Keratinocyte (primary cell): Measurements from ENCODE around the gene SERTAD2. TPM values are rescaled to one million over a fixed set of nuclear protein-coding genes. Genes with fewer than 3 reads are reported as not detected.

ENCODE experiments used
- DNase-seq: peaks from one replicate; pipeline ENCODE4 v3.0.0-alpha.2; 2011; ENCODE audit warnings: low read depth, missing footprints, low spot score
- FAIRE-seq: peaks from 2 replicates; lab custom pipeline; 2011; peaks lifted over from hg19 to GRCh38; lab: Jason Lieb, UNC
- H2AFZ ChIP-seq: 2 replicates; pipeline ENCODE4 v1.6.0; 2012; ENCODE audit warnings: low read length, control low read depth, inconsistent platforms; ENCODE audit not compliant: control insufficient read depth
- H3K27ac ChIP-seq: 2 replicates; pipeline ENCODE4 v1.5.1; 2011; ENCODE audit warnings: low read length; ENCODE audit not compliant: control insufficient read depth, insufficient read depth
- H3K27me3 ChIP-seq: 3 replicates; pipeline ENCODE4 v1.6.0; 2011; ENCODE audit warnings: low read length; ENCODE audit not compliant: control insufficient read depth, insufficient read depth; ENCODE audit errors: extremely low read depth
- H3K36me3 ChIP-seq, 2 experiments: 2 replicates in 1 of 2; 3 replicates in 1 of 2; pipeline ENCODE4 v1.5.1; 2011; ENCODE audit warnings: low read length in 2 of 2, mild to moderate bottlenecking in 1 of 2; ENCODE audit not compliant: control insufficient read depth in 2 of 2, insufficient read depth in 2 of 2; ENCODE audit errors: extremely low read depth in 1 of 2
- H3K4me1 ChIP-seq: 3 replicates; pipeline ENCODE4 v1.5.1; 2011; ENCODE audit warnings: low read length; ENCODE audit not compliant: control insufficient read depth, insufficient read depth; ENCODE audit errors: extremely low read depth
- H3K4me2 ChIP-seq: 3 replicates; pipeline ENCODE4 v1.6.0; 2011; ENCODE audit warnings: low read depth, low read length; ENCODE audit not compliant: control insufficient read depth, insufficient read depth; ENCODE audit errors: extremely low read depth
- H3K4me3 ChIP-seq, 3 experiments: fragments of 200-600 bp in 1 of 3; sonication (generic) in 1 of 3; 2 replicates in 2 of 3; 3 replicates in 1 of 3; pipeline ENCODE4 v1.5.1; 2011 to 2016; ENCODE audit warnings: low read length in 3 of 3, mild to moderate bottlenecking in 3 of 3, control low read depth in 2 of 3, inconsistent platforms in 1 of 3, low read depth in 1 of 3, mixed read lengths in 1 of 3, mixed run types in 1 of 3, moderate library complexity in 1 of 3; ENCODE audit not compliant: control insufficient read depth in 2 of 3, insufficient read depth in 2 of 3; ENCODE audit errors: extremely low read depth in 1 of 3
- H3K79me2 ChIP-seq: 2 replicates; pipeline ENCODE4 v1.6.0; 2012; ENCODE audit warnings: low read length; ENCODE audit not compliant: control insufficient read depth, insufficient read depth
- H3K9ac ChIP-seq: 3 replicates; pipeline ENCODE4 v1.6.0; 2011; ENCODE audit warnings: low read length; ENCODE audit not compliant: control insufficient read depth, insufficient read depth; ENCODE audit errors: extremely low read depth
- H3K9me1 ChIP-seq: 3 replicates; pipeline ENCODE4 v1.6.0; 2011; ENCODE audit warnings: low read length; ENCODE audit not compliant: control insufficient read depth, insufficient read depth; ENCODE audit errors: extremely low read depth
- H3K9me3 ChIP-seq: 2 replicates; pipeline ENCODE4 v1.5.1; 2012; ENCODE audit warnings: low read depth, low read length; ENCODE audit not compliant: control insufficient read depth
- H4K20me1 ChIP-seq: 3 replicates; pipeline ENCODE4 v1.6.0; 2011; ENCODE audit warnings: low read length; ENCODE audit not compliant: control insufficient read depth, insufficient read depth; ENCODE audit errors: extremely low read depth
- EZH2 ChIP-seq: IDR thresholded peaks from one replicate; pipeline ENCODE4 v1.6.1; 2012; ENCODE audit warnings: inconsistent platforms, mild to moderate bottlenecking, low read length, moderate library complexity
- dilution Hi-C: fragments of 300-500 bp; cut with MboI; formaldehyde crosslinking; loops from one replicate; pipeline ENCODE4 v1.7.0; 2020; ENCODE audit warnings: low sequenced_read_pairs; ENCODE audit not compliant: extremely low pct_ligation_motif_present
- polyA plus RNA-seq, 5 experiments: library from polyadenylated mRNA; depleted of rRNA in 3 of 5; stranded (reverse) in 3 of 5; stranded (forward) in 1 of 5; unstranded in 1 of 5; fragments of >200 nt; gene quantifications; 1 replicate in 1 of 5; 2 replicates in 3 of 5; 3 replicates in 1 of 5; pipeline versions ENCODE4 v1.2.1 to v1.2.3, GENCODE V29; 2011 to 2012; ENCODE audit warnings: missing spikeins in 2 of 5, low read depth in 1 of 5, low replicate concordance in 1 of 5
- TF ChIP-seq, protein P1 (sequence below), 3 experiments: IDR thresholded peaks in 1 of 3; conservative IDR thresholded peaks in 1 of 3; optimal IDR thresholded peaks in 1 of 3; 2 replicates in 2 of 3; 3 replicates in 1 of 3; pipeline versions ENCODE3 to v1.5.1; 2011; ENCODE audit warnings: low read length in 3 of 3, mild to moderate bottlenecking in 3 of 3, moderate library complexity in 2 of 3, control low read depth in 1 of 3, inconsistent platforms in 1 of 3; ENCODE audit not compliant: insufficient read depth in 2 of 3; ENCODE audit errors: extremely low read depth in 1 of 3

SERTAD2 gene
- polyA plus RNA-seq, 1 donor (not counting 4 experiments of a cell fraction or from before 2014, with no cell fraction given) = 13.1 TPM

- dilution Hi-C loops = no loop called here
- Histone ChIP-seq H3K36me3 (no peaks in the 10 kb centered on the region), H3K9me1 (no peaks in the 10 kb centered on the region), H3K9me3 (no peaks in the 10 kb centered on the region), H3K4me2 (no peak overlapping the region), H3K27ac (no peak overlapping the region), H3K27me3 (no peaks in the 10 kb centered on the region), H3K9ac (no peak overlapping the region), H3K4me3 (no peak overlapping the region), H3K79me2 (no peaks in the 10 kb centered on the region), H3K4me1 (peaks cover 21% of the 10 kb centered on the region), H4K20me1 (no peaks in the 10 kb centered on the region), H2AFZ (no peak overlapping the region)
- DNase-seq = no peak
- no peak for FAIRE-seq
- TF ChIP-seq, protein P1, sequence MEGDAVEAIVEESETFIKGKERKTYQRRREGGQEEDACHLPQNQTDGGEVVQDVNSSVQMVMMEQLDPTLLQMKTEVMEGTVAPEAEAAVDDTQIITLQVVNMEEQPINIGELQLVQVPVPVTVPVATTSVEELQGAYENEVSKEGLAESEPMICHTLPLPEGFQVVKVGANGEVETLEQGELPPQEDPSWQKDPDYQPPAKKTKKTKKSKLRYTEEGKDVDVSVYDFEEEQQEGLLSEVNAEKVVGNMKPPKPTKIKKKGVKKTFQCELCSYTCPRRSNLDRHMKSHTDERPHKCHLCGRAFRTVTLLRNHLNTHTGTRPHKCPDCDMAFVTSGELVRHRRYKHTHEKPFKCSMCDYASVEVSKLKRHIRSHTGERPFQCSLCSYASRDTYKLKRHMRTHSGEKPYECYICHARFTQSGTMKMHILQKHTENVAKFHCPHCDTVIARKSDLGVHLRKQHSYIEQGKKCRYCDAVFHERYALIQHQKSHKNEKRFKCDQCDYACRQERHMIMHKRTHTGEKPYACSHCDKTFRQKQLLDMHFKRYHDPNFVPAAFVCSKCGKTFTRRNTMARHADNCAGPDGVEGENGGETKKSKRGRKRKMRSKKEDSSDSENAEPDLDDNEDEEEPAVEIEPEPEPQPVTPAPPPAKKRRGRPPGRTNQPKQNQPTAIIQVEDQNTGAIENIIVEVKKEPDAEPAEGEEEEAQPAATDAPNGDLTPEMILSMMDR (optimal IDR thresholded peaks at IDR 0.05 in 1 of 3, IDR thresholded peaks at IDR 0.05 in 1 of 3, conservative IDR thresholded peaks at IDR 0.05 in 1 of 3; ENCODE audit: extremely low read depth in 1 of 3, insufficient read depth in 2 of 3, low read length in 3 of 3) = no peak
- no peak for TF ChIP-seq EZH2
Measured at GRCh38 chr2:64613276-64613675, 40.4 kb downstream of the SERTAD2 start.

DNA sequence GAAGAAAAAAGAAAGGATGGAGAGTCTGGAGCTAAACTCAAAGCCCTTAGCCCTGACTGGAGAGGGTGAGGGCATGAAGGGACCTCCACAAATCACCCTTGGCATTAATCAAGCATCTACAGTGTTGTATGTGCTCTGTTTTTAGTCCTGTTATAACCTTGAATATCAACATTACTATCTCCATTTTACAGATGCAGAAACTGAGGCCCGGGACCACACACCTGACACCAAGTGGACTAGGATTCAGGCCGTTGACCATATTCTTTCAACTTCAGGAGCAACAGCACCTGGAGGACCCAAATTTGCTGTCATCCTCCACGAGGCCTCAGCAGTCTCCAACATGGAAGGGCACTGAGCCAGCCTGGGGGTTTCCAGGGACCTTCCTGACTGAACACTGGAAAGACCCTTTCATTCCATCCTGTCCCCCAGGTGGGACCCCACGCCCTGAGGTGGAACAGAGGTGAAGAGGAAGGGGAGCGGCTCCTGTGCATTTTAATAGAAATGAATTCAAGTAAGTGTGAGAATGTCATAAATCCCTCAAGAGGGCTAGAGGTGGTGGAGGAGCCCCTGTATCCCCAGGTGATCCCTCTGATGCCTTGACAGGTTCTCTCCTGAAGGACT, 41.0 kb downstream of the SERTAD2 start:
- Histone ChIP-seq H3K36me3 (no peaks in the 10 kb centered on the region), H3K9me1 (no peaks in the 10 kb centered on the region), H3K4me2 (no peak overlapping the region), H4K20me1 (no peaks in the 10 kb centered on the region), H3K4me3 (no peak overlapping the region), H3K9me3 (no peaks in the 10 kb centered on the region), H3K9ac (no peak overlapping the region), H3K79me2 (no peaks in the 10 kb centered on the region), H2AFZ (no peak overlapping the region), H3K27ac (no peak overlapping the region), H3K4me1 (peaks cover 21% of the 10 kb centered on the region), H3K27me3 (no peaks in the 10 kb centered on the region)
- FAIRE-seq (no peak), DNase-seq (no peak)
- TF ChIP-seq, protein P1 (optimal IDR thresholded peaks at IDR 0.05 in 1 of 3, IDR thresholded peaks at IDR 0.05 in 1 of 3, conservative IDR thresholded peaks at IDR 0.05 in 1 of 3; ENCODE audit: extremely low read depth in 1 of 3, insufficient read depth in 2 of 3, low read length in 3 of 3) = no peak
- TF ChIP-seq EZH2 = no peak
- dilution Hi-C loops = no loop called here
